ENCODE data around the gene MAP7D2. TPM values are rescaled to one million over a fixed set of nuclear protein-coding genes. Genes with fewer than 3 reads are reported as not detected.

MAP7D2 gene
- total and polyA plus RNA-seq, 2 of the 4 experiments (the other 2 are of a cell fraction), result 0.18 to 0.19 TPM

- ChIA-PET CTCF (no interaction called here), POLR2A (ENCODE audit: unreplicated experiment) (no interaction called here)
- dilution Hi-C loops (cut with HindIII; ENCODE audit: low sequenced_read_pairs, unreplicated experiment), result no loop called here
- no peak overlapping the region for H2AK5ac ChIP-seq (ENCODE audit: low read depth, low read length)
- H4K91ac ChIP-seq (ENCODE audit: insufficient read depth, low read depth, low read length), result no peak overlapping the region
- no peaks in the 10 kb centered on the region for H3K27me3 ChIP-seq (ENCODE audit: control insufficient read depth, insufficient read depth, low read length)
- no peak overlapping the region for H3K18ac ChIP-seq (ENCODE audit: low read depth, low read length)
- H2BK120ac ChIP-seq (ENCODE audit: low read depth, low read length), result no peak overlapping the region
- H2BK20ac ChIP-seq (ENCODE audit: low read depth, low read length), result no peak overlapping the region
- no peak overlapping the region for H2AK9ac ChIP-seq (replicated peaks; ENCODE audit: low read depth, low read length, poor library complexity)
- DNase-seq (no peak), ATAC-seq (ENCODE audit: low read depth) (no peak)
- no peak overlapping the region for H3K4me3 ChIP-seq (ENCODE audit: insufficient read depth, low read depth, low read length)
- no peak overlapping the region for H3K9ac ChIP-seq (ENCODE audit: low read depth, low read length)
- H4K8ac ChIP-seq (ENCODE audit: low read depth in 2 of 2, low read length in 2 of 2), result no peak overlapping the region
- peaks cover 6% of the 10 kb centered on the region in 2 experiments; a peak in 2 of 4 replicates for H3K79me1 ChIP-seq (ENCODE audit: low read depth in 1 of 2, low read length in 2 of 2)
- no peak overlapping the region for H3K4me2 ChIP-seq (ENCODE audit: low read depth, low read length)
- no peaks in the 10 kb centered on the region for H4K20me1 ChIP-seq (ENCODE audit: insufficient read depth, low read length)
- no peaks in the 10 kb centered on the region; the same call in 1 of the 2 replicates for H3K9me1 ChIP-seq (ENCODE audit: insufficient read depth, low read length)
- no peak overlapping the region for H4K5ac ChIP-seq (ENCODE audit: low read depth, low read length)
- TF ChIP-seq SMC3 (IDR thresholded peaks at IDR 0.05; ENCODE audit: low read depth, low read length) (no peak), NFE2L2 (IDR thresholded peaks at IDR 0.05; ENCODE audit: low read depth, low read length) (no peak), CEBPB (IDR thresholded peaks at IDR 0.05; ENCODE audit: low read depth, low read length) (no peak), RFX5 (IDR thresholded peaks at IDR 0.05; ENCODE audit: low read depth, low read length) (no peak), MAFK (IDR thresholded peaks at IDR 0.05; ENCODE audit: low read depth, low read length) (no peak), BHLHE40 (IDR thresholded peaks at IDR 0.05; ENCODE audit: low read depth, low read length) (no peak), POLR2A (IDR thresholded peaks at IDR 0.05; ENCODE audit: low read depth, low read length) (no peak), ELK1 (IDR thresholded peaks at IDR 0.05; ENCODE audit: borderline replicate concordance, low read depth, low read length) (no peak), RAD21 (IDR thresholded peaks at IDR 0.05; ENCODE audit: low read length) (no peak), USF2 (IDR thresholded peaks at IDR 0.05; ENCODE audit: low read depth, low read length) (no peak), RCOR1 (IDR thresholded peaks at IDR 0.05; ENCODE audit: insufficient replicate concordance, low read length) (no peak)
- in situ Hi-C loops (cut with MboI; ENCODE audit: low sequenced_read_pairs), result no loop called here
- intact Hi-C loops (cut with micrococcal nuclease), result loop anchor here (10.0 kb wide), 2 partner anchors 584 to 754 kb away; no protein-coding TSS in a partner anchor
- H3K4ac ChIP-seq (ENCODE audit: low read depth, low read length), result no peak overlapping the region
- no peak overlapping the region for H3K56ac ChIP-seq (ENCODE audit: extremely low read depth, insufficient read depth, low read length)
- H3K4me1 ChIP-seq (ENCODE audit: control insufficient read depth, insufficient read depth, low read length), result no peaks in the 10 kb centered on the region
- no CpG with 5 or more reads among the region's 4 CpGs for WGBS, 2 experiments (ENCODE audit: extremely low coverage in 2 of 2, insufficient read length in 1 of 2)
- no peak overlapping the region for H3K14ac ChIP-seq (replicated peaks; ENCODE audit: low read depth, low read length)
- no peak overlapping the region for H2BK5ac ChIP-seq (ENCODE audit: low read depth, low read length, poor library complexity, severe bottlenecking)
- no peak overlapping the region for H2AFZ ChIP-seq (replicated peaks; ENCODE audit: low read length, poor library complexity)
- H3K23ac ChIP-seq (ENCODE audit: low read depth, low read length), result no peak overlapping the region
- no peak overlapping the region for H2BK15ac ChIP-seq (ENCODE audit: low read depth, low read length)
- H3K36me3 ChIP-seq (ENCODE audit: control insufficient read depth, insufficient read depth, low read length), result peaks cover 21% of the 10 kb centered on the region
- no peaks in the 10 kb centered on the region for H3K9me3 ChIP-seq (ENCODE audit: control insufficient read depth, insufficient read depth, low read length)
- no TSS peak for BruUV-seq (replicated peaks)
- no peak overlapping the region for H3K27ac ChIP-seq (ENCODE audit: insufficient read depth, low read length)
Observed at GRCh38 chrX:20128670-20129069, 12.0 kb upstream of the MAP7D2 start.

Data from IMR-90 (cell line).